Measurements from ENCODE around the gene TIAM2. TPM values are rescaled to one million over a fixed set of nuclear protein-coding genes. Genes with fewer than 3 reads are reported as not detected.

The TIAM2 gene
- total and polyA plus RNA-seq, 2 experiments from 2014 or later, result 14.2 to 24.4 TPM

- TF ChIP-seq ZNF462 (CRISPR knock-in tag; IDR thresholded peaks at IDR 0.05), result no peak
- TF ChIP-seq JUNB (IDR thresholded peaks at IDR 0.05; ENCODE audit: unreplicated experiment), result no peak
- no peak for TF ChIP-seq EZH2phosphoT487 (IDR thresholded peaks at IDR 0.05; ENCODE audit: unreplicated experiment)
- TF ChIP-seq POLR2AphosphoS5 (IDR thresholded peaks at IDR 0.05; ENCODE audit: low read depth), result no peak
- no peak for TF ChIP-seq ZNF331 (CRISPR knock-in tag; IDR thresholded peaks at IDR 0.05; ENCODE audit: low read depth)
- no peak for TF ChIP-seq EZH2 (IDR thresholded peaks at IDR 0.05; ENCODE audit: low read depth, unreplicated experiment)
These were observed 122.1 kb downstream of the TIAM2 start (continued) for GRCh38 chr6:155117256-155117655.

- Mint-ChIP-seq H3K4me1 (peaks cover 48% of the 10 kb centered on the region), H3K9me3 (0 out of 3 replicates have a peak, but pooled peaks cover 2% of the 10 kb centered on the region), H3K4me3 (no peak overlapping the region), H3K27ac (peak overlapping the region; percentile 70; the same call in 1 of the 2 replicates), H3K36me3 (ENCODE audit: low read depth) (peaks cover 8% of the 10 kb centered on the region; the same call in 1 of the 3 replicates), H3K27me3 (ENCODE audit: insufficient read depth, low read depth, poor library complexity) (peaks cover 8% of the 10 kb centered on the region)
- Histone ChIP-seq H4K20me1 (replicated peaks; ENCODE audit: insufficient read depth) (no peaks in the 10 kb centered on the region), H3K4me3 (no peak overlapping the region), H3F3A (replicated peaks; ENCODE audit: low read depth) (peaks cover 10% of the 10 kb centered on the region; the same call in 1 of the 2 replicates), H2AFZ (no peak overlapping the region), H3K36me3 (ENCODE audit: insufficient read depth) (no peaks in the 10 kb centered on the region), H3K79me2 (replicated peaks; ENCODE audit: insufficient read depth) (no peaks in the 10 kb centered on the region; the same call in 1 of the 2 replicates), H3K27me3 (ENCODE audit: insufficient read depth) (no peaks in the 10 kb centered on the region), H3K4me1 (ENCODE audit: insufficient read depth) (peaks cover 33% of the 10 kb centered on the region), H3K9me2 (ENCODE audit: insufficient read depth) (no peaks in the 10 kb centered on the region), H3K4me2 (no peak overlapping the region), H3K27ac (ENCODE audit: low read depth) (no peak overlapping the region)
- no peak for ATAC-seq
- no peak for DNase-seq (ENCODE audit: low spot score)
- no peak for TF ChIP-seq NANOG (IDR thresholded peaks at IDR 0.05; ENCODE audit: borderline replicate concordance)
- no peak for TF ChIP-seq ZNF462 (CRISPR knock-in tag; IDR thresholded peaks at IDR 0.05)
- TF ChIP-seq POLR2AphosphoS5 (IDR thresholded peaks at IDR 0.05; ENCODE audit: low read depth), result no peak
- TF ChIP-seq EZH2phosphoT487 (IDR thresholded peaks at IDR 0.05; ENCODE audit: unreplicated experiment), result no peak
These were observed 122.7 kb downstream of the TIAM2 start for GRCh38 chr6:155117785-155118184.
